CD4-positive, alpha-beta T cell treated with Interleukin-6 at 100 ng/mL for 8 hours (primary cell): ENCODE results near the gene SMAD3.

Source experiments
- DNase-seq: peaks from one replicate; pipeline ENCODE4 v3.0.0-alpha.2; 2020; ENCODE audit warnings: mixed read lengths, low spot score

The SMAD3 gene

DNA sequence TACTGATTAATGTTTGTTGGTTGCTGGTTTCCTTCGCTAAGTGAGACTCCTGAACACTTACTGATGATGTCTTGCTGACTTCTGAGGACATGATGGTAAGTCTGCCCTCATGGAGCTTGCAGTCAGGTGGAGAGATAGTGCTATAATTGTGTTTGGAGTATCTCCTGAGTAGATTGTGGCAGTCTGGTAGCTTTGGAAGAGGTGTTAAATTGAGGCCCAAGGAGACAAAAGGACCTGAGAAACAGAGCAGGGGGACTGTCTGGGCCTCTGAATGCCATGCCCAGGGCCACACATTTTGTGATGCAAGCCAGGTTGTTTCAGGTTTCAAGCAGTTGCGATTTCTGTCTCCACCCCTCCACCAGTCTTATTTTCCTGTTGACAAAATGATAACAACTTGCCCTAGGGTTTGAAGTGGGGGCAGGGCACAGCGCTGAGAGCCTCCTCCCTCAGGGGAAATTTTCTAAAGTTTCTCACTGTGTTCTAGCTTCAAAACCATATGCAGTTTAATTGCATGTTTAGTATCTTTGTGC, 16.7 kb downstream of the SMAD3 start:
- peak; percentile 77 for DNase-seq

DNA sequence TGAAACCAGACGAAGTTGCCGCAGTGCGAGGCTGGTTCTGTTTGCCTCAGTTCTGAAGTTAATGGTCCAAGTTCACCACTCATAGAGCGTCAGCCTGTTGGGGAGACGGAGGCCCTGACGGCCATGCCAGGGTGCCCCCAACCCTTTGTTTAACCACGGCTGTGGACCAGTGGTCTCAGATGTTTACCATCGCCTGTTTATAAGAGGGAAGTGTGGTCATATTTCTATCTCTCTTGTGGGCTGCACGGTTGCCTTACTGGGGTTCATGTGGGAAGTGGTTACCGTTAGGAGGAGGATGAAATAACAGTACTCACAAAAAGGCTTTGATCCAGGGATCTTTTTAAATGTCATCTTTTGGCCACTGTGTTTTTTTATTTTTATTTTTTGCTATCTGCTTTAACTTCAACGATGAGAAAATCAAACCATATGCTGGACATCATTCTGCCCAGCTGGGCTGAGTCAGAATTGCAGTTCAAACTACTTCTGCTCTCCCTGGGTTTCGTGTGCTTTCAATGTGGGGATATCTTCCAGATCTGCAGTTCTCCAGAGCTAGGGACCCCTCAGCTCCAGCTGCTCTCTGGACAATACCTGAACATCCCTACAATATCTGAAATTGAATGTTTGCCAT, 17.8 kb downstream of the SMAD3 start:
- DNase-seq, result no peak

DNA sequence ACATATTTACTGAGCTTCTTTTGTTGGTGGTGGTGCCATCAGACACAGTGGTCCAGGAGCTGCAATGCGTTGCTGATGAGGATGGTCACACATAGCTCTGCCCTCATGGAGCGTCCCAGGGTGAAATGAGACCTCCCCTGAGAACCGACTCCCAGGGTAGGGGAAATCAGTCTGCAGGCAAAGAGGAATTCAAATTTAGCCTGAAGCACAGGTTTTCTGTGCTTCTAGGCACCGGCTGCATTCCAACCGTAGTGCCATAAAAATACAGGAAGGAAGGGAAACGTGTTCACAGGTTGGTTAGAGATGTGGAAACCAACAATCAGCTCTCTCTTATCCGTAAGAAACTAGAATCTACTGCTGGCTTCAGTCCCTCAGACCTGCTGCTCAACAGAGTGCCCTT, 19.2 kb downstream of the SMAD3 start:
- no peak for DNase-seq

DNA sequence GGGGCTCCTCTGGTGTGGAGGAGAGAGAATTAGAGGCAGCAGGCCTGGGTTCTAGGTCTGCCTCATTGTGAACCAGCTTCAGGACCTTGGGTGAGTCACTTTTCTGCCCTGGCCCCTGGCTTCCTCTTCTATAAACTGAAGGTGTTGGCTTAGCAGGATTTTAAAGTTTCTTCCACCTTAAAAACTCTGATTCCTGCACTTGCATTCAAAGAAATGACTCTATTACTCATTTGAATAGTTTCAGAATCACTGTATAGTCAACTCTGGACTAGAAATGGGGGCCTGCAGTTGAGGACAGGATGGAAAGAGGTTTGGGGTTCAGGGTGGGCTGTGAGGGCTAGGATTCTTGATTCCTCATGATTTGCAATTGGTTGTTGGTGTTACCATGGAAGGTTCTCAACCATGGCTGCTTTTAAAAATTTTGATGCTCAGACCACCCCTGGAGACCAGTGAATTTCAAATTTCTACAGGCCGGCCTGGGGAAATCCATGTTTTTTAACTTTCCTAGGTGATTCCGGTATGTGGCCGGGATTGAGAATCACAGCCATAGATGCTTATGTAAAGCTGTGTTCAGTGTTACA, 19.9 kb downstream of the SMAD3 start:
- DNase-seq, result no peak

DNA sequence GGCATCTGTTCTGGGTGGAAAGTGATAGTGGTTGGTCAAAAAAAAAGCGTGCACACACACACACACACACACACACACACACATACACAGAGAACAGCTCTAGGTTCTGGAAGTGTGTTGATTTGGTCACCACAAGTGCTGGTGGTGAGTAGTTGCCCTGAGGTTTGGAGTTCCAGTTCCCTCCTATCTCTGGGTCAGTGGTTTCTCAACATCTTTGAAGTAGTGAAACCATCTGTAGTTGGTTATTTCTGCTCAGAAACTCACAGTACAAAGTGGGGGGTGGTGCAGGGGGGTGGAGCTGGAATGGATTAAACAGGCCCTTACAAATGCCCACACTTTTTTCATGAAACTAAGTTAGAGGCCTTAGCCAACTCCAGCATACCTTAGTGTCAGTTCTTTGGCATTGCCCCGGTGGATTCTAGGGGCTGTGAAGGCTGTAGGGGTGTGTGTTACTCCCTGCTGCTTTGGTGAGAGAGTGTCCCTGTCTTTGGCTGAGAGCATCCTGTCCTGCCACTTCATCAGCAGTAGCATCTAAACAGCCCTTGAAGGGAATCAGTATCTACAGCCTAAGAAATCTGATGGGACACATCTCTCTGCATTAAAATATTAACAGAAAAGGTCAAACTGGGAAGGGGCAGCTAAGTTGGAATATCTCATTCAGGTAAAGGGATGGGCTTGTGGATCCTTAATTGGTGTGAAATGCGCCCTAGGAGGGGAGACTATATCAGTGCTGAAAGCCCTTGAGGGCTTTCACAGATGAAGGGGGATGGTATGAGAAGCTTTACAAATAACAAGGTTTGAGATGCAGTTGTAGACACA, 20.6 kb downstream of the SMAD3 start:
- DNase-seq, result no peak

GRCh38 chr15:67086637-67086914, 21.2 kb downstream of the SMAD3 start:
- DNase-seq, result no peak

DNA sequence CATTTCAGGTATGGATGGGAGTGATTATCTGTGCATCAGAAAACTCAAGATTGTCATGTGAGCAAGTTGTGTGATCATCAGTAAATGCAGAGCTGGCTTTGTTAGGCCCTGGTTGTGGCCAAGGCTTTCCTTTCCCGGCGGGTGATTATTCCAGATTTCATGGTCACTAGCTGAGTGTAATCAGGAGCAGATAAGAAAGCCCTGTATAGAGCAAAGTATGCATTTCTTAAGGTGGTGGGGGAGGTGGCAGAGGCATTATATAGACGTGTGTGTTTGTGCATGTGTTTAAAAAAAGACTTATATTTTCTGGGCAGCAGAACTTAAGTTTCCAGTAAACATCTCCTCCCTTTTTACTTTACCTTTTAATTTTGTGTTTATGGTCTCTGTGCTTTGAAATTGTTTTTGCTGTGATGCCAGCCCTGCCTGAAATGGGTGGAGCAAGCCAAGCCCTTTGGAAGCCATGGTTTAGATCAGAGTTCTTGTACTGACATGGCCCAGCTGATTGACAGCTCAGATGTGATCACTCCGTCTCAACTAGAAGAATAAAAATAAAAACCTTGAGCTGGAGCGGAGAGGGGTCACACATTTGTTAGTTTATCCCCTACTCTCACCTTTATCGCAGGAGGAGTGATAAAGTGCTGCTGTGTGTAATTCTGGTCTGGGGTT, 22.2 kb downstream of the SMAD3 start:
- no peak for DNase-seq

- no peak for DNase-seq
These were observed 24.1 kb downstream of the SMAD3 start for GRCh38 chr15:67089217-67090193.

- no peak for DNase-seq
These were observed 25.1 kb downstream of the SMAD3 start for GRCh38 chr15:67090297-67091070.

GRCh38 chr15:67091071-67091979, 25.9 kb downstream of the SMAD3 start:
- DNase-seq, result peak; percentile 73

DNA sequence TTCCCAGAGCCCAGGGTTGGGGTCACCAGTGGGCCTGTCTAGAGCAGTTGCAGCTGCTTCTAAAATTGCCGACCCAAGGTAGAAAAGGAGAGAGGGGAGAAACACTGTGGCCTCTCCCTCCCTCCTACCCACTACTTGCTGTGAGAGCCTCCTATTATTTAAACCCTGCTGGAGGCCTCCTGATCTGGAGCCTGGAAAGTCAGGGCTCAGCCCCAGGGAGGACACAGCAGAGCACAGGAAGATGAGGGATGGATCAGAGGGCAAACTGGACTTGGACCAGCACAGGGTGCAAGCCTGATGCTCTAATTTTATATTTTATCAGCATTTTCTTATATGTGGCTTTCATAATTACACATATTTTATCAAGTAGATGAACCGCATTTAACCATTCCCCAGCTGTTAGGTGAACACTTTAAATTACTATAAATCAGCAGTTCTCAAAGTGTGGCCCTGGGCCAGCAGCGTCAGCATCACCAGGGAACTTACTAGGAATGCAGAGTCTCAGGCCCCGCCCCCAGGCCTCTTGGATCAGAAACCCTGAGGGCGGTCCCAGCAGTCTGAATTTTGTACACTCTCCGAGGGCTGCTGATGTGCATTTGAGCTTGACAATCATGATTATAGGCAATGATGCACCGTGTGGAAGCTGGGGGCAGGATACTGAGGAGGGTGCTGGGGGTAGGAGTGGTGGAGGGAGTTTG, 26.7 kb downstream of the SMAD3 start:
- DNase-seq, result no peak

GRCh38 chr15:67092752-67093503, 27.5 kb downstream of the SMAD3 start:
- no peak for DNase-seq

- DNase-seq, result no peak
These were observed 28.1 kb downstream of the SMAD3 start for GRCh38 chr15:67093504-67093862.

- DNase-seq, result no peak
These were observed 28.8 kb downstream of the SMAD3 start for GRCh38 chr15:67094001-67094826.

- DNase-seq, result no peak
These were observed 30.5 kb downstream of the SMAD3 start for GRCh38 chr15:67095912-67096311.

DNA sequence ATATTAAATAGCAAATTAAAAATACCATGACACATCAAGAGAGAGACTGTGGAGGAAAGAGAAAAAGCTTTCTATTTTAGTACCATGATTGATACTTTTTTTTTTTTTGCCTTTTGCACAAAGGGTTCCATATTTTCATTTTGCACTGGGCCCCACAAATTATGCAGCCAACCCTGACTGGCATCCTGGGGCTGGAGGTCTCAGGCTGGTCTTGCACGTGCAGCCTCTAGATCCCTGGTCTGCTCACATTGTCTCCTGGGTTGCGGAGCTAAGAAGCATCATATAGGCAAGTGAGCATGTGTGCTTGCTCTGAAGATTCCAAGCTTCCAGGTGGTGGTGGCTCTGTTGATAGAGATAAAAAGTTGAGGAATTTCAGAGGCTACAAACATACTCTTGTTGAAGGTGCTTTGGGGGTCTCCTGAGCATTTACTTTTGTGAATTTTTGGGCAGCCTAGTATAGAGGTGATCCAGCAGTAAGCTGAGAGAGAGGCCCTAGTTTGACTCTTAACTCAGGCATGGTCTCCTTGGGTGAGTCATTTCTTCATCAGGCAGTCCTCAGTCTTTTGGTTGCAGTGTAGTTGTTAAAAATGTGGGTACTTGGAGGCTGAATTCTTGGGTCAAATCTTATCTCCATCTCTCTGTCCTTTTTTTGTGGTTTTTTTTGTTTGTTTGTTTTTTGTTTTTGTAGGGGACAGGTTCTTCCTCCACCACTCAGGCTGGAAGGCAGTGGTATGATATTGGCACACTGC, 31.3 kb downstream of the SMAD3 start:
- DNase-seq, result no peak

DNA sequence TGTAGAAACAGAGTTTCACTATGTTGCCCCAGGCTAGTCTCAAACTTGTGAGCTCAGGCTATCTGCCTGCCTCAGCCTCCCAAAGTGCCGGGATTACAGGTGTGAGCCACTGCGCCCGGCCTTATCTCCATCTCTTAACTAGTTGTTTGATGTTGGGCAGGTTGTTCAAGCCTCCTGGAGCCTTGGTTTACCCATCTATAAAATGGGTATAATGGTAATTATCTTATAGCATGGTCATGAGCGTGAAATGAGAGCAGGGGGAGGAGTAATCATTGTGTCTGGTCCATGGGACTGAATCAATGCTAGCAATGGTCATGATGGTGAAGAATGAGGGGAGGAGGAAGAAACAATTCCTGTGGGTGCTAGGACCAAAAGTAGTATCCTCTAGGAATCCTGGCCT, 32.0 kb downstream of the SMAD3 start:
- DNase-seq, result no peak
